NCI-H345 treated with DMSO at 0.1 percent for 48 hours (cell line): ENCODE measurements around the gene MCF2L.
"Not testable (repeated sequence)": the region's sequence is repeated elsewhere in the genome, so short reads cannot be mapped to it uniquely, and the experiment has no call there.

ENCODE experiments used
- DNase-seq: peaks from one replicate; lab custom pipeline; 2025; ENCODE audit not compliant: unreplicated experiment; lab: John Stamatoyannopoulos, UW

MCF2L gene

GRCh38 chr13:113092776-113093579 lies 124.0 kb downstream of the MCF2L start:
- no peak for DNase-seq

GRCh38 chr13:113093580-113094409 lies 124.8 kb downstream of the MCF2L start:
- no peak for DNase-seq

GRCh38 chr13:113094410-113094800 lies 125.4 kb downstream of the MCF2L start:
- no peak for DNase-seq

- no peak for DNase-seq
Measured at GRCh38 chr13:113095146-113096051, 126.4 kb downstream of the MCF2L start.

GRCh38 chr13:113096052-113096744 lies 127.2 kb downstream of the MCF2L start:
- no peak for DNase-seq

GRCh38 chr13:113096745-113097305 lies 127.8 kb downstream of the MCF2L start:
- DNase-seq: no peak

- no peak for DNase-seq
Measured at GRCh38 chr13:113097651-113098050, 128.6 kb downstream of the MCF2L start.

GRCh38 chr13:113098162-113098732 lies 129.2 kb downstream of the MCF2L start:
- no peak for DNase-seq

GRCh38 chr13:113099142-113099541 lies 130.1 kb downstream of the MCF2L start:
- DNase-seq: no peak

GRCh38 chr13:113102302-113102701 lies 133.3 kb downstream of the MCF2L start:
- DNase-seq: not testable (repeated sequence)

GRCh38 chr13:113102727-113103126 lies 133.7 kb downstream of the MCF2L start:
- DNase-seq: no peak

GRCh38 chr13:113103646-113104045 lies 134.6 kb downstream of the MCF2L start:
- no peak for DNase-seq

- DNase-seq: peak; percentile 15
Measured at GRCh38 chr13:113105032-113105920, 136.3 kb downstream of the MCF2L start, which contains the start of gene F7. Gene F7 (plus strand): TSS chr13:113105791. CDS start chr13:113105842, 51 bp downstream.

GRCh38 chr13:113105921-113106452 lies 137.0 kb downstream of the MCF2L start:
- DNase-seq: no peak

- DNase-seq: no peak
Measured at GRCh38 chr13:113106711-113107351, 137.8 kb downstream of the MCF2L start.

- not testable (repeated sequence) for DNase-seq
Measured at GRCh38 chr13:113108521-113108920, 139.5 kb downstream of the MCF2L start.

- no peak for DNase-seq
Measured at GRCh38 chr13:113109151-113110047, 140.4 kb downstream of the MCF2L start.
